Panc1 (cell line): Measurements from ENCODE around the gene PDXK. TPM values are rescaled to one million over a fixed set of nuclear protein-coding genes. Genes with fewer than 3 reads are reported as not detected.

Experiments
- ATAC-seq: fragments of 200-7000 bp; cut with Tn5 transposase; 2 replicates; pipeline ENCODE4 v1.9.1; 2020; ENCODE audit warnings: mild to moderate bottlenecking, moderate library complexity
- BruUV-seq: library from RNA; stranded (reverse); fragments of 400-500 nt; replicated peaks from 2 replicates; lab custom pipeline; 2021; lab: Mats Ljungman, UMichigan
- CTCF ChIA-PET: fragments of 300-600 bp; sonication (Branson Sonifier 250); formaldehyde crosslinking; loops from one replicate; lab custom pipeline; 2022; ENCODE audit warnings: antibody characterized with exemption; lab: Charles Lee
- POLR2A ChIA-PET: fragments of 300-600 bp; sonication (Branson Sonifier 250); formaldehyde crosslinking; loops from one replicate; lab custom pipeline; 2022; ENCODE audit warnings: antibody characterized with exemption; lab: Charles Lee
- DNase-seq: peaks from one replicate; pipeline ENCODE4 v3.0.0-alpha.2; 2010; ENCODE audit warnings: low read depth, low spot score
- H3K27ac ChIP-seq: 2 replicates; pipeline ENCODE4 v1.5.1; 2011; ENCODE audit warnings: mild to moderate bottlenecking, low read length, inconsistent platforms
- H3K27me3 ChIP-seq: fragments of 200-500 bp; sonication (Bioruptor generic); 2 replicates; pipeline ENCODE4 v1.6.0; 2014; ENCODE audit warnings: low read length, inconsistent platforms; ENCODE audit not compliant: control insufficient read depth, insufficient read depth
- H3K36me3 ChIP-seq: fragments of 200-500 bp; sonication (Bioruptor generic); 2 replicates; pipeline ENCODE4 v1.5.1; 2014; ENCODE audit warnings: inconsistent platforms, mild to moderate bottlenecking, low read length, moderate library complexity; ENCODE audit not compliant: control insufficient read depth, insufficient read depth
- H3K4me1 ChIP-seq: 2 replicates; pipeline ENCODE4 v1.5.1; 2011; ENCODE audit warnings: inconsistent platforms, mild to moderate bottlenecking, low read length, moderate library complexity; ENCODE audit not compliant: control insufficient read depth, insufficient read depth
- H3K4me3 ChIP-seq, 2 experiments: 2 replicates each; pipeline ENCODE4 v1.5.1; 2011 to 2012; ENCODE audit warnings: low read depth in 2 of 2, low read length in 2 of 2, mild to moderate bottlenecking in 2 of 2, inconsistent platforms in 1 of 2, moderate library complexity in 1 of 2
- H3K9me3 ChIP-seq: fragments of 200-500 bp; sonication (Bioruptor generic); 2 replicates; pipeline ENCODE4 v1.5.1; 2014; ENCODE audit warnings: low read depth, mild to moderate bottlenecking, inconsistent platforms, low read length, moderate library complexity; ENCODE audit not compliant: control insufficient read depth, insufficient read depth
- POLR2AphosphoS5 ChIP-seq: IDR thresholded peaks from 2 replicates; pipeline ENCODE4 v1.6.1; 2012; ENCODE audit warnings: mild to moderate bottlenecking, low read depth, low read length, moderate library complexity
- SIN3A ChIP-seq: IDR thresholded peaks from 2 replicates; pipeline ENCODE4 v1.6.1; 2012; ENCODE audit warnings: low read depth, mild to moderate bottlenecking, low read length, moderate library complexity, borderline replicate concordance; ENCODE audit not compliant: insufficient read depth
- TCF7L2 ChIP-seq: IDR thresholded peaks from 2 replicates; pipeline ENCODE4 v1.6.1; 2011; ENCODE audit warnings: mild to moderate bottlenecking, low read depth, low read length, inconsistent platforms
- in situ Hi-C: cut with HindIII; loops from 2 replicates; pipeline ENCODE4 v1.10.0; 2016; ENCODE audit warnings: low sequenced_read_pairs, low pct_unique_long_range_greater_than_20kb
- intact Hi-C: fragments of 100-400 bp; cut with micrococcal nuclease; formaldehyde crosslinking; loops from one replicate; pipeline ENCODE4 v1.10.0; 2022; ENCODE audit not compliant: unreplicated experiment
- total RNA-seq: library from RNA; stranded (reverse); gene quantifications from one replicate; pipeline ENCODE4 v1.2.1, GENCODE V29; 2021; ENCODE audit not compliant: unreplicated experiment
- TF ChIP-seq, protein P1 (sequence below), 2 experiments: IDR thresholded peaks; 2 replicates each; pipeline ENCODE4 v1.6.1; 2011 to 2012; ENCODE audit warnings: low read depth in 2 of 2, control low read depth in 1 of 2, low read length in 1 of 2, mild to moderate bottlenecking in 1 of 2, moderate library complexity in 1 of 2; ENCODE audit not compliant: insufficient read depth in 1 of 2
- TF ChIP-seq, protein P2 (sequence below): fragments of 450-650 bp; IDR thresholded peaks from 2 replicates; pipeline ENCODE4 v1.5.1; 2017; ENCODE audit warnings: mild to moderate bottlenecking

The PDXK gene
- total RNA-seq, 1 experiment from 2014 or later: 184 TPM

DNA sequence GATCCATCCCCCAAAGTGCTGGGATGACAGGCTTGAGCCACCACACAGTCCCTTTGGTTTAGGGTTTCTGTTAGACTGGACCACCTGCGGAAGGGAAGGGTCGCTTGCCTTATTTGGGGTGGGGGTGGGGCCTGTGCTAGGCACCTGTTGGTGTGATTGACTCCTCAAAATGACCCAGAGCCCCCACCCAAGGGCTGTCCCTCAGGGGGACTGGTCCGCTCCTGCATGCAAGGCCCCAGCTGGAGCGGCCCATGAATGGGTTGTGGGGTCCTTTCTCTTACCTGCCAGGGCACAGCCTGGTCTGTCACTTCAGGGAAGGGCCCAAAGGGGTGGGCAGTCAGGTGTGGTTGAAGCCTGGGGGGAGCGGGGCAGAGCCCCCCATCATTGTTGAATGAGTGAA lies 59.0 kb downstream of the PDXK start:
- DNase-seq (no peak), ATAC-seq (no peak)
- ChIA-PET CTCF (no interaction called here), POLR2A (no interaction called here)
- H3K27me3 ChIP-seq: no peaks in the 10 kb centered on the region
- intact Hi-C loops: no loop called here
- peaks cover 21% of the 10 kb centered on the region for H3K4me1 ChIP-seq
- no peak overlapping the region for H3K4me3 ChIP-seq
- H3K9me3 ChIP-seq: no peaks in the 10 kb centered on the region
- no TSS peak for BruUV-seq
- TF ChIP-seq SIN3A: no peak
- TF ChIP-seq, protein P1, sequence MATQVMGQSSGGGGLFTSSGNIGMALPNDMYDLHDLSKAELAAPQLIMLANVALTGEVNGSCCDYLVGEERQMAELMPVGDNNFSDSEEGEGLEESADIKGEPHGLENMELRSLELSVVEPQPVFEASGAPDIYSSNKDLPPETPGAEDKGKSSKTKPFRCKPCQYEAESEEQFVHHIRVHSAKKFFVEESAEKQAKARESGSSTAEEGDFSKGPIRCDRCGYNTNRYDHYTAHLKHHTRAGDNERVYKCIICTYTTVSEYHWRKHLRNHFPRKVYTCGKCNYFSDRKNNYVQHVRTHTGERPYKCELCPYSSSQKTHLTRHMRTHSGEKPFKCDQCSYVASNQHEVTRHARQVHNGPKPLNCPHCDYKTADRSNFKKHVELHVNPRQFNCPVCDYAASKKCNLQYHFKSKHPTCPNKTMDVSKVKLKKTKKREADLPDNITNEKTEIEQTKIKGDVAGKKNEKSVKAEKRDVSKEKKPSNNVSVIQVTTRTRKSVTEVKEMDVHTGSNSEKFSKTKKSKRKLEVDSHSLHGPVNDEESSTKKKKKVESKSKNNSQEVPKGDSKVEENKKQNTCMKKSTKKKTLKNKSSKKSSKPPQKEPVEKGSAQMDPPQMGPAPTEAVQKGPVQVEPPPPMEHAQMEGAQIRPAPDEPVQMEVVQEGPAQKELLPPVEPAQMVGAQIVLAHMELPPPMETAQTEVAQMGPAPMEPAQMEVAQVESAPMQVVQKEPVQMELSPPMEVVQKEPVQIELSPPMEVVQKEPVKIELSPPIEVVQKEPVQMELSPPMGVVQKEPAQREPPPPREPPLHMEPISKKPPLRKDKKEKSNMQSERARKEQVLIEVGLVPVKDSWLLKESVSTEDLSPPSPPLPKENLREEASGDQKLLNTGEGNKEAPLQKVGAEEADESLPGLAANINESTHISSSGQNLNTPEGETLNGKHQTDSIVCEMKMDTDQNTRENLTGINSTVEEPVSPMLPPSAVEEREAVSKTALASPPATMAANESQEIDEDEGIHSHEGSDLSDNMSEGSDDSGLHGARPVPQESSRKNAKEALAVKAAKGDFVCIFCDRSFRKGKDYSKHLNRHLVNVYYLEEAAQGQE (IDR thresholded peaks at IDR 0.05; ENCODE audit: insufficient read depth in 1 of 2, low read depth in 2 of 2, low read length in 1 of 2): no peak
- TF ChIP-seq, protein P2, sequence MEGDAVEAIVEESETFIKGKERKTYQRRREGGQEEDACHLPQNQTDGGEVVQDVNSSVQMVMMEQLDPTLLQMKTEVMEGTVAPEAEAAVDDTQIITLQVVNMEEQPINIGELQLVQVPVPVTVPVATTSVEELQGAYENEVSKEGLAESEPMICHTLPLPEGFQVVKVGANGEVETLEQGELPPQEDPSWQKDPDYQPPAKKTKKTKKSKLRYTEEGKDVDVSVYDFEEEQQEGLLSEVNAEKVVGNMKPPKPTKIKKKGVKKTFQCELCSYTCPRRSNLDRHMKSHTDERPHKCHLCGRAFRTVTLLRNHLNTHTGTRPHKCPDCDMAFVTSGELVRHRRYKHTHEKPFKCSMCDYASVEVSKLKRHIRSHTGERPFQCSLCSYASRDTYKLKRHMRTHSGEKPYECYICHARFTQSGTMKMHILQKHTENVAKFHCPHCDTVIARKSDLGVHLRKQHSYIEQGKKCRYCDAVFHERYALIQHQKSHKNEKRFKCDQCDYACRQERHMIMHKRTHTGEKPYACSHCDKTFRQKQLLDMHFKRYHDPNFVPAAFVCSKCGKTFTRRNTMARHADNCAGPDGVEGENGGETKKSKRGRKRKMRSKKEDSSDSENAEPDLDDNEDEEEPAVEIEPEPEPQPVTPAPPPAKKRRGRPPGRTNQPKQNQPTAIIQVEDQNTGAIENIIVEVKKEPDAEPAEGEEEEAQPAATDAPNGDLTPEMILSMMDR: no peak
- TF ChIP-seq POLR2AphosphoS5: no peak
- no peak for TF ChIP-seq TCF7L2
- peaks cover 2% of the 10 kb centered on the region; the same call in 1 of the 2 replicates for H3K36me3 ChIP-seq
- H3K27ac ChIP-seq: peak overlapping the region; percentile 76
- in situ Hi-C loops: no loop called here

DNA sequence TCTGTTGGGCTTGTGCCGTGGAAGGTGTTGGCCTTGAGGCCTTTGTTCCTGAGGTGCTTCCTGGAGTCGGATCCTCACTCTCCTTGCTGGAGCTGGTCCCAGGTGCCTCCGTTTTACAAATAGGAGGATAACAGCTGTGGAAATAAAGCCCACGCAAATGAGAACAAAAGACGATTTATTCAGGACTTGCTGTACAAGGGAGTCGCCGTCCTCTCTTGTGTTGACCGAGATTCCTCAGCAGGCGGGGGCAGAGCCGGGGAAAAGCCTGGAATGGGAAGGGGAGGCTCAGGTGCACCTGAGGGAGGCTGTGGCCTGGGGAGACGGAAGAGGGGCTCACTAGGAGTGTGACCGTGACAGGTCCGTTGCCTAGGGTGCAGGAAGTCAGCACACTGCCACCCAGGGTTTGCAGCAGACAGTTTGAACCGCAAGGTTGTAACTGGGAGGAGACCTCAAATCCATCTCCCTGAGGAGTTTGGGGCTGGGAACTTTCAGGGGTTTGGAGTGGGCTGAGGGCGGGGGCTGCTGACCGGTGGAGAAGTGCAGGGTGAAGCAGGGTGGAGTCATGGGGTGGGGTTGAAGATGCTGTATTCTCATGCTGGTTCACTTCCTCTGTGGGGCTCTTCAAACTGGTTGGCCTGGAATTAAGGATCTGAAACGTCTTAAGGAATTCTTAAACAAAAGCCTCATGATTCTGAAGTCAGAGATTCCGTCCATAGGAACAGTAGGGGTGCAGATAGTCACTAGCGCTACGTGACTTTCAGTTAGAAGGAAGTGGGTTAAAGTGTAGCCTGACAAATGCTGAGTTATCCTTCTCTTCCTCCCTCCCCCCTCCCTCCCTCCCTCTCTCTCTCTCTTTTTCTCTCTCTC lies 59.8 kb downstream of the PDXK start:
- in situ Hi-C loops (no loop called here), intact Hi-C loops (no loop called here)
- BruUV-seq: no TSS peak
- Histone ChIP-seq H3K9me3 (no peaks in the 10 kb centered on the region), H3K36me3 (peaks cover 2% of the 10 kb centered on the region; the same call in 1 of the 2 replicates), H3K4me3 (peak overlapping the region in 1 of 2 experiments; percentile 24; a peak in 1 of 4 replicates), H3K4me1 (peaks cover 21% of the 10 kb centered on the region), H3K27ac (peak overlapping the region; percentile 76), H3K27me3 (no peaks in the 10 kb centered on the region)
- TF ChIP-seq, protein P1 (IDR thresholded peaks at IDR 0.05; ENCODE audit: insufficient read depth in 1 of 2, low read depth in 2 of 2, low read length in 1 of 2): no peak
- TF ChIP-seq TCF7L2 (no peak), SIN3A (no peak), POLR2AphosphoS5 (no peak)
- TF ChIP-seq, protein P2: no peak
- ChIA-PET CTCF (no interaction called here), POLR2A (no interaction called here)
- DNase-seq (peak; percentile 47), ATAC-seq (peak; percentile 31)
